CD1c-positive myeloid dendritic cell (primary cell): ENCODE results near the gene INCA1.

Experiments used
- DNase-seq: peaks from one replicate; pipeline ENCODE4 v3.0.0-alpha.2; 2016; ENCODE audit errors: extremely low spot score

Gene INCA1

DNA sequence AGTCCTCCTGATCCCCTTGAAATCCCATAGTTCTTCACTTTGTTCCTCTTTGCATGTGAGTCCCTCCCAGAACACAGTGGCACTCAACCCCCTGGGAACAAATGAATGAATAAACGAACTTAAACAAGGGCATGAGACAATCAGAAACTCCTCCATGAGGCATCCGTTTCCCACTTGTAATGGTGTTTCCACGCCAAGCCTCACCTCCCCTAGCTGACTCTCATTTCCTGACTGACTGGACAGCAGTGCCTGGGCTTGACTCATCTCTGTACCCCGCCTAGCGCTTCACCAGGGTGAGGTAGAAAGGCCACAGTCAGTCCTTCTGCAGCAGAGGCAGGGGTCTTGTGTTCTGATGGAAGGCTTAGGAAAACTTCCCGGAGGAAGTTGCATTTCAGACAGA, 14.6 kb upstream of the INCA1 start:
- DNase-seq = no peak

- no peak for DNase-seq
Measured at GRCh38 chr17:5003214-5003867, 6.0 kb upstream of the INCA1 start.

- DNase-seq = no peak
Measured at GRCh38 chr17:5002121-5002788, 4.9 kb upstream of the INCA1 start.

DNA sequence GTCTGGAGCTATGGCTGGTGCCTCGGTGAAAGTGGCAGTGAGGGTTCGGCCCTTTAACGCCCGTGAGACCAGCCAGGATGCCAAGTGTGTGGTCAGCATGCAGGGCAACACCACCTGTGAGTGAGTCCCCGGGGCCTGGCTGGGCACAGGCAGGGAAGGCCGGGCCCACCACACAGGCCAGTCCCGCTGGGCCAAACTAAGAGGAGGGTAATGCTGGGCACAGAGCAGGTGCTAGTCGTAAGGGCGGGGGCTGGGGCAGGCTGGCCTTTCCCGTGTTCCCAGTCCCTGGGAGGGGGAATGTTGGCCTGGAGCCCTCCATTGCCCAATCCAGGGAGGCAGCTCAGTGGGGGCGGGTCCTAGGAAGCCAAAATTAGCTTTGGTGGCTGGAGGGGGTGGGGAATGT, 2.9 kb upstream of the INCA1 start:
- DNase-seq = no peak

DNA sequence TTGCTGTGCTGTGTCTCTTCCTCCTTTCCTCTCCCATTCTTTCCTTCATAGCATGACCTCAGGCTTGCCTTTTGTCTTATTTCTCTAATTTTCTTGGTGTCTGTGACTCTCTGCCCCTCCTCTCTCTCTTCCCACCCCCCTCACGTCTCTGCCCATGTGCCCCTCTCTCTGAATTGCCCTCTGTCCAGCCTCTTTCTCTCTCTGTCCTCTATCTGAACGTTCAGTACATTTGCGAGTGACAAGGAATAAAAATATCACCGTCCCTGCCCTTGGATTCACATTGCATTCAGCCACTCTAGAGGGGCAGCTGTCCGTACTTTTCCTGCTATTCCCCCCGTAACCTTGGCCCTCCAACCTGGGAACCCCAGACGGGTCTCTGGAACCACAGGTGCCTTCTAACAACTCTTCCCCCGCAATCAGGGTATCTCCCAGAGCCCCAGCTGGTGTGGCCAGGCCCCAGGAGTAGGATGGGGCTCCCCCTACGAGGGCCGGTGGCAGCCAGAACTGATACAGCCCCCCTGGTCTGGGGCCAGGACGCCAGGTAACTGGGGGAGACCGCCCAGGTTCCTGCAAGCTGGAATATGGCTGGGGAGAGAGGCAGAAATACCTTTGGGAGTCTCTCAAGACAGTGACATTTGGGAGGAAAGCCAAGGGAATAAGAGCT, 2.2 kb upstream of the INCA1 start:
- DNase-seq = no peak

DNA sequence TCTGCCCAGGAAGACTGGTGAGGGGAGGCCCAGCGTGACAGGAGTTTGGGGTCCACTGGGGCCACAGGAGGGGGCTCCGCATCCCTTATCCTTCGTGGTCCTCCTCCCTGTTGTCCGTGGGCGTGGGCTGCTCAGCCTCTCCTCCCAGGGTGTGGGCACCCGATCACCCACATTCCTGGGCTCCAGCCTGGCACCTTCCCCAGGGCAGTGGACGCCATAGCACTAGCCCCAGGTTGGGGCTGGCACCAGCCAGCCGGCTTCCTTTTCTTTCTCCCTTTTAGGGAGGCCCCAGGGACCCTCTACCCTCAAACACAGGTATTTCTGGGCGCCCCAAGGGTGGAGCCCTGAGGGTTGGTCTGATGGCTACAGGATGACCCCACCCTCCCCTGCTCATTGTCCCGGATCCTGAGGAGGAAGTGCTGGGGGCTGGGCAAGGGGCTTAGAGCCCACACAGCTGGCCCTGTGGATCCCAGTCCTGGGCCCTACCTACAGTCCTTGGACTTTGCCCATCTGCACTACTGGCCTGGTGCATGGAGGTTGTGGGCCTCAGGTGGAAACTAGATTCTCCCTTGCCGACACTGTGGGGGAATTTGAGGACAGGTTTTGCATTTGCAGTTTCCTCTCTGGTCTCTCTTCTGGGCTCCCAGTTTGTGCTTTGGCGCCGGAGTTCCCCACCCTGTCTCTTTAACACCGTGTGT, 1.6 kb upstream of the INCA1 start:
- DNase-seq = no peak

DNA sequence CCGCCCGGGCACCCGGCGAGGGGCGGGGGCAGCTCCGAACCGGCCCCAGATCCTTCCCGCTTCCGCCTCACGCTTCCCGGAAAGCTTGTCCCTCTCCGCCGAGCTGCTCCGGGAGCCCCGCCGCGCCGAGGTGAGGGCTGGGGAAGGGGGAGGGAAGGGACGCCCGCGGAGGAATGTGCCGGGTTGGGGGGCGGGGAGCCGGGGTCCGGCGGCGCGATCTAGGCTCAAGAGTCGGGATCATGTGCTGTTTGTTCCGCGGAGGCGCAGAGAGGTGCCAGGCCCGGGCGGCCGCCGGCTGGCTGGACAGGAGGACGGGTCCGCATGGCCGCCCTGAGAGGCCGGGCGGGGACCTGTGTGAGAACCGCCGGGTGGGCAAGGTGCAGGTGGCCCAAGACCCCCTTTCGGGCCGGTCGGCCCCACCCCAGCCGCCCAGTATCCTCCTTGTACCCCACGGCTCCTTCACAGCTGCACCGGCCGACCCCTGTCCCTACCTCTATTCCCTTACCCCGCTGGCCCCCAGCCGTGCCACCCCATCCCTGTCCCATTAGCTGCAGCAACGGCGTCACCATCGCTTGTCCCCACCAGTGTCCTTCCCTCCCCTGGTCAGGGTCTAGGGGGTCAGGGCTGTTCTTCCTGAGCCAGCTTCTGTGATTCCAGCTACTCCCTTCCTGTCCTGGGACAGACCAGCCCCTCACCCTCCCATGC, 857 bp upstream of the INCA1 start:
- DNase-seq = no peak

GRCh38 chr17:4994081-4994595, 3.2 kb downstream of the INCA1 start:
- DNase-seq = no peak

DNA sequence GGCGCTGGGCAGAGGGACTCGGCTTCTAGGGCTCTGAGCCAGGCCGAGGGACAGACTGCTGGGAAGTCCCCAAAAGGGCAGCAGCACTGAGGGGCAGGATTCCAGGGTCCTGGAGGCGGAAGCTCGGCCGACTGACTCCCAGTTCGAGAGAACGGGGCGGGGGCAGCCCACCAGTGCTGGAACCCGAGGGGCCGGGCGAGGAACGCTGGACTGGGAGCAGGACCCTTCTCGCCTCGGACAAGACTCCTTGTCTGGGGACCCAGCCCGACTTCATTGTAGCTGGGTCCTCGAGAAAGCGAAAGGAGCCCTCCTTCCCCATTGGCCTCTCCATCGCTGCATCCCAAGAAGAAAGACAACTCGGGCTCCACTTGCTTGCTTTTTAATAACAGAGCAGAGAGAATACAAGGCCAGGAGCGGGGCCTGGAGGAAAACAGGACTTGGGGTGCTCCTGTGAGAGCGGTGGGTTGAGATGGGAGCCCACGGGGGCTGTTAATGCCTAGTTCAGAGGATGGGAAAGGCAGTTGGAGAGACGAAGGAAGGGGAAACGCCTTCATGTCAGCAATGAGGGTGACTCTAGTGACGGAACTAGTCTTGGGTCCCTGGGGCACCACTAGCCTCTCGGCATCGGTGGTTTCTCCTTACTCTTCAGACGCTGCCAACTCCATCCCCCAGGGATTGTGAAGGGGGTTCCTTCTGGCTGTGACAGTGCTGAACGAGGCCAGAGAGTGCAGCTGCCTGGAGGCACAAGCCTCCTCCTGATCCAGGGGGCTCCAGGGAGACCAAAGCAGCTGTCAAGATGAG, 9.4 kb downstream of the INCA1 start:
- DNase-seq = peak; percentile 18

- peak; percentile 86 for DNase-seq
Measured at GRCh38 chr17:4986951-4987766, 10.2 kb downstream of the INCA1 start, which contains the start of gene CAMTA2. Gene CAMTA2, minus strand, starts transcription at chr17:4987675. Its CDS starts 1,453 bp downstream, at chr17:4986222.

DNA sequence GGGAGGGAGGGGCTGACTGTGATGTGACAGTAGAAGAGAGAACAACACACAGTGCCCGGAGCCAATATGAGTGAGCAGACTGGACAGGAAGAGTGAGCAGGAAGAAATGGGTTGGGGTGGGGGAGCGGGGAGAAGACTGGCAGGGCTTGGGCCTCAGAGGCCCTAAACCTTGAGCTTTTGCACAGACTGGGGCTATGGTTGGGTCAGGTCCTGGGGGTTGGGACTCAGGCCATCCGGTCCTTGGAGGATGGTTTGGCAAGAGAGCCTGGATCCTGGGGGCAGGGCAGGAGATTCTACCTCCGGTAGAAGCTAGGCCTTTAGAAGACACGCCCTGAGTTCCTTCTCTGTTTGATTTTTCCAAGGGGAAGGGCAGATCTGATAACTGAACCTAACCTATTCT, 10.9 kb downstream of the INCA1 start:
- peak; percentile 15 for DNase-seq

- DNase-seq = peak; percentile 38
Measured at GRCh38 chr17:4982305-4982704, 15.0 kb downstream of the INCA1 start.

DNA sequence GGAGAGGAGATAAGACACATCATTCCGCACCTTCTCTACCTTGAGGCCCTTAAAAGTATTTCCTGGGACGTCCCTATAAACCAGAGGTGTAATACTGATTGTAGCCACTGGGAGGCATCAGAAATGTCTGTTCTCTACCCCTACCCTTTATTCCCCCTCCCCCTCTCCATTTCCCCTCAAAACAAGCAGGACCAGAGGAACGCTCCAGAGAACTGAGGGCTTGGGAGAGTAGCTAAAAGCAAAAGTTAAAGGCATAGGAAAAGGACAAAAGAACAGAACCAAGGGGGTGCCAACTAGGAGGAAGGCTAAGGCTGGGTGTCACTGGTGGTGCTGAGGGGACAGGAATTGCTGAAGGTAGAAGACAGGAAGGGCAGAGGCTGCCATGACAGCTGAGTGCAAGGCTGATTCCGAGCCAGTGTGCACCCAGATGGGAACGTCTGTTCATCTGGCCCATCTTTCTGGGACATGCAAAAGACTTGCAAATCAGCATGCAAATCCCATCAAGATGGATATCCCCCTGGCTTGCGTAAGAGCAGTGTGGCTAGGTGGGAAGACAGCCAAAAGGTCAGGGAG, 16.6 kb downstream of the INCA1 start:
- DNase-seq = peak; percentile 58

DNA sequence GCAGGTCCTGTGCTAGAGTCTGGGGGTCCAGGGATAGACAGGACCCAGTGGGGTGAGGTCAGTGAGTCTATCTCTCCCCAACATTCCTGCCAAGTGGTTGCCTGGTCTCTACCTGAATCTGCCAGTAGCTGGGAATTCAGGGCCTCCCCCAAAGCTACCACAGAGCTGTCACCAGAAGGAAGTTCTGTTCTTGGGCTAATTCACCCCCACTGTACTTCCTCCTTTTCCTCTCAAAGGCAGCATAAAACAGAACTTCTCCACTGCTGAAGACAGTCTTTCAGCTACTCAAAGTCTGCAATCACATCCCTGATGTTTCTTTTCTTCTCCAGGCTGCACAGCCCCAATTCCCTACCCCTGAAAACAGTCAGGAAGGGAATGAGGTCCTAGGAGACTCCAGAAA, 18.6 kb downstream of the INCA1 start:
- DNase-seq = peak; percentile 75

DNA sequence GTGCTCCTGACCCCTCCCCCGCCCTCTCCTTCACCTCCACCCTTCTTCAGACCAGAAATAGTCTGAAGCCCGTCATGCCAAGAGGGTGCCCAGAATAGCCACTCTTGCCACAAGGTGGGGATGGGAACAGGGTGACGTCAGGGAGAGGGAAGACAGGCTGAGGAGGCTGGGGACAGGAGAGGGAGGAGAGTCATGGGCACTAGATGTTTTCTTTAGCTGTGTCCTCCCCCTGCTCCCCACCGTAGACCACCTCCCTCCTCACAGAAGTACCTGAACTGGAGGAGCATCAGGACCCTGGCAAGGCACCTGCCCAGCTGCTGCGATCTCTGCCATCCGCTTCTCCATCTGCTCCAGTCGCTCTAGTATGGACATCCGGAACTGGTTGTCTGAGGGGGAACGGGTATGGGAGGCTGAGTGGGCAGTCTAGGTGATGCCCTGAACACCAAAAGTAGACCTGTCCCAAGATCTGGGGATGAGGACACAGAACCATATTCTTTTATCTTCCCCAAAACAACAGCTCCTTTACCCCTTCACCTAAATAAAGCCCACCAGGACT, 23.1 kb downstream of the INCA1 start:
- DNase-seq = no peak

DNA sequence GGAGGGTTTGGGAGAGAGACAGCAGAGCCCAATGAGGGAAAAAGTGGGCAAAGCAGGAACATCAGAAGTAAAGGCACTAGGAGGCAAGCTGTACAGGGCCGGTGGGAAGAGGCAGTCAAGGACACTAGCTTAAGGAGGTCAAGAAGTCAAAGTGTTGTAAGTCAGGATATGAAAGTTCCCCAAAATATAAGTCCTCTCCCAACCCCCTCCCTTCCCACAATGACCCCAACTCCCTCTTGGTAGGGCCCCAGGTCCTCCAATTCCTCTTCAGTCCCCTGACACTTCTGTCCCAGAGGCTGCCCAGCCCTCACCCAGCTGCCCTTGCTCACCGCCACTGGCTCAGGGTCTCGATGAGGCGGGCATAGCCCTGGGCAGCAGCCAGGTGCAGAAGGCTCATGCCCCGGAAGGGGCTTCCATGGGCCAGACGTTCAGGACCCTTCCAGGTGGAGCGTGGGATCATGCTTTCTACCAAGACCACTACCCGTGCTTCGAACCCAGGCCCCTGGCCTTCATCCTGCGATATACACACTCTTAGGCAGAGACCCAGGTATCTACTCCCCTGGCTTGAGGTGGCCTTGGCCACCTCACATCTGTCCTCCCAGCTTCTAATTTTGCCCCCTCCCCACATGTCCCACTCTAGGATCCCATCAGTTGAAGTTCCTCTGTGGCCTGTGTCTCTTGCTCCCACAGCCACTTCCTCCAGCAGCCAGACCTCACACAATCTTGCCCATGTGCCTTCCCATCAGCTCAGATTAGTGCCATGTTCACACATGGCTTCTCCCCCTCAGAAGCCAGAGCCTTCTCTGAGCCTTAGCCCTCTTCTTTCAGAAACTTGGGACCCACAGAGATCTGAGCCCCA, 23.8 kb downstream of the INCA1 start:
- peak; percentile 34 for DNase-seq

DNA sequence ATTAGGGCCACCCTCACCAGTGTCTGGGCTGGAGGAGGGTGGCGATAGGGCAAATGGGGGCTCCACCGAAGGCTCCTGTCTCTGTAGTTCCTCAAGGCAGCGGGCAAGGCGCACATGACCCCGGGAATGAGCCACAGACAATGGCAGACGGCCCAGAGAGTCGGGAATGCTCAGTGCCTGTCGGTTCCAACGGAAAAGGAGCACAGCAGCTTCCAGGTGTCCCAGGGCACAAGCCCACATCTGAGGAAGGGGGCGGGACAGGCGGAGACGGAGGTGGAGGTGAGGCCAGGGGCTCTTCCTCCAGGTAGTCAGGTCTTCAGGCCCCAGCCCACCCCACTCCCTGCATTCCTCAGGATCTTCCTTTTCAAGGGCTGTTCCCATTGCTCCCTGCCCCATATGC, 24.6 kb downstream of the INCA1 start:
- DNase-seq = no peak

GRCh38 chr17:4972322-4972721, 25.0 kb downstream of the INCA1 start:
- DNase-seq = no peak
